SK-N-SH treated with all-trans-retinoic acid at 6 μM for 48 hours (cell line): Measurements from ENCODE around the gene B4GALNT3.

Experiments
- ARNTL ChIP-seq: fragments of 450-650 bp; formaldehyde crosslinking; IDR thresholded peaks from 2 replicates; pipeline ENCODE4 v1.5.0; 2020; ENCODE audit warnings: low read depth, mild to moderate bottlenecking, moderate library complexity, borderline replicate concordance
- BACH2 ChIP-seq: fragments of 250-450 bp; sonication (Bioruptor Pico); IDR thresholded peaks from 2 replicates; pipeline ENCODE4 v1.9.0; 2021; ENCODE audit warnings: mild to moderate bottlenecking, borderline replicate concordance
- CREB5 ChIP-seq: fragments of 250-450 bp; sonication (Bioruptor Pico); IDR thresholded peaks from 2 replicates; pipeline ENCODE4 v1.5.1; 2020; ENCODE audit warnings: low read depth, mild to moderate bottlenecking, moderate library complexity
- GLIS3 ChIP-seq: fragments of 250-450 bp; sonication (Bioruptor Pico); IDR thresholded peaks from 2 replicates; pipeline ENCODE4 v1.5.0; 2020; ENCODE audit warnings: mild to moderate bottlenecking, moderate library complexity
- PATZ1 ChIP-seq: fragments of 250-450 bp; sonication (Bioruptor Pico); IDR thresholded peaks from 2 replicates; pipeline ENCODE4 v1.8.0; 2020; ENCODE audit warnings: mild to moderate bottlenecking, moderate library complexity, borderline replicate concordance
- RARB ChIP-seq: fragments of 250-450 bp; sonication (Bioruptor Pico); IDR thresholded peaks from 2 replicates; pipeline ENCODE4 v1.8.0; 2021; ENCODE audit warnings: mild to moderate bottlenecking, moderate library complexity
- SNAI2 ChIP-seq: fragments of 250-450 bp; sonication (Bioruptor Pico); IDR thresholded peaks from 2 replicates; pipeline ENCODE4 v1.5.0; 2020; ENCODE audit warnings: mild to moderate bottlenecking, moderate library complexity
- TCF4 ChIP-seq: fragments of 250-450 bp; sonication (Bioruptor Pico); IDR thresholded peaks from 2 replicates; pipeline ENCODE4 v1.8.0; 2021; ENCODE audit warnings: mild to moderate bottlenecking, moderate library complexity, borderline replicate concordance
- TSHZ2 ChIP-seq: fragments of 250-450 bp; sonication (Bioruptor Pico); IDR thresholded peaks from 2 replicates; pipeline ENCODE4 v1.5.0; 2020; ENCODE audit warnings: mild to moderate bottlenecking, moderate library complexity
- ZFP30 ChIP-seq: fragments of 450-650 bp; formaldehyde crosslinking; IDR thresholded peaks from 2 replicates; pipeline ENCODE4 v1.5.0; 2022; ENCODE audit warnings: mild to moderate bottlenecking, moderate library complexity
- ZNF565 ChIP-seq: fragments of 450-650 bp; formaldehyde crosslinking; conservative IDR thresholded peaks from 2 replicates; pipeline ENCODE4 v1.5.0; 2020; ENCODE audit warnings: low read depth, mild to moderate bottlenecking, moderate library complexity
- ZNF70 ChIP-seq: fragments of 450-650 bp; formaldehyde crosslinking; IDR thresholded peaks from 2 replicates; pipeline ENCODE4 v1.5.0; 2020; ENCODE audit warnings: mild to moderate bottlenecking, moderate library complexity

DNA sequence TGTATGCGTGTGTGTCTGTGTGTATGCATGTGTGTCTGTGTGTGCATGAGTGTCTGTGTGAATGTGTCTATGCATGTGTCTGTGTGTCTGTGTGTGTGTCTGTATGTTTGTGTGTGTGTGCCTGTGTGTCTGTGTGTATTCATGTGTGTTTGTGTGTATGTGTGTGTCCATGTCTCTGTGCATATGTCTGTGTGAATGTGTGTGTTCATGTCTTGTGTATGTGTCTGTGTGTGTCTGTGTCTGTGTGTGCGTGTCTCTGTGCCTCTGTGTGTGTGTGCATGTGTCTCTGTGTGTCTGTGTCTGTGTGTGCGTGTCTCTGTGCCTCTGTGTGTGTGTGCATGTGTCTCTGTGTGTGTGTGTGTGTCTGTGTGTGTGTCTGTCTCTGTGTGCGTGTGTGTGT, 121.1 kb downstream of the B4GALNT3 start:
- no peak for TF ChIP-seq BACH2 (CRISPR knock-in tag)
- no peak for TF ChIP-seq ARNTL (CRISPR knock-in tag)
- TF ChIP-seq TSHZ2 (CRISPR knock-in tag) = no peak
- no peak for TF ChIP-seq ZFP30
- TF ChIP-seq TCF4 (CRISPR knock-in tag) = no peak
- no peak for TF ChIP-seq ZNF565 (CRISPR knock-in tag)
- TF ChIP-seq CREB5 (CRISPR knock-in tag) = no peak
- no peak for TF ChIP-seq RARB (CRISPR knock-in tag)
- no peak for TF ChIP-seq PATZ1 (CRISPR knock-in tag)
- no peak for TF ChIP-seq SNAI2 (CRISPR knock-in tag)
- TF ChIP-seq ZNF70 (CRISPR knock-in tag) = no peak
- no peak for TF ChIP-seq GLIS3 (CRISPR knock-in tag)
